Stimulated activated memory B cell treated with anti-CD40 and anti-IgM and Interleukin-4, amounts not matched to agents 10 μg/mL and 1 μg/mL and 100 μg/mL, for 72 hours (primary cell): ENCODE data around the gene SNAI1.
"Not testable (repeated sequence)": the region's sequence is repeated elsewhere in the genome, so short reads cannot be mapped to it uniquely, and the experiment has no call there.

Source experiments
- ATAC-seq: fragments of 150-1000 bp; cut with Tn5 transposase; 2 replicates; pipeline ENCODE4 v1.10.0; 2021
- H3K27ac Mint-ChIP-seq: one replicate; pipeline ENCODE4 v1.8.0; 2022; ENCODE audit warnings: mild to moderate bottlenecking, mixed read lengths
- H3K27me3 Mint-ChIP-seq: one replicate; pipeline ENCODE4 v1.8.0; 2022; ENCODE audit warnings: mixed read lengths
- H3K36me3 Mint-ChIP-seq: one replicate; pipeline ENCODE4 v1.8.0; 2022; ENCODE audit warnings: mixed read lengths
- H3K4me1 Mint-ChIP-seq: one replicate; pipeline ENCODE4 v1.8.0; 2022; ENCODE audit warnings: mixed read lengths
- H3K4me3 Mint-ChIP-seq: one replicate; pipeline ENCODE4 v1.8.0; 2022; ENCODE audit warnings: mild to moderate bottlenecking, moderate library complexity, mixed read lengths
- H3K9me3 Mint-ChIP-seq: one replicate; pipeline ENCODE4 v1.8.0; 2022; ENCODE audit warnings: mixed read lengths

Gene SNAI1

GRCh38 chr20:50011597-50011996 lies 28.8 kb downstream of the SNAI1 start:
- H3K4me3 Mint-ChIP-seq, ATAC-seq, H3K9me3 Mint-ChIP-seq, H3K36me3 Mint-ChIP-seq: not testable (repeated sequence)
- Mint-ChIP-seq H3K4me1 (peaks cover 20% of the 10 kb centered on the region), H3K27me3 (peaks cover 20% of the 10 kb centered on the region), H3K27ac (peak overlapping the region; percentile 40)

DNA sequence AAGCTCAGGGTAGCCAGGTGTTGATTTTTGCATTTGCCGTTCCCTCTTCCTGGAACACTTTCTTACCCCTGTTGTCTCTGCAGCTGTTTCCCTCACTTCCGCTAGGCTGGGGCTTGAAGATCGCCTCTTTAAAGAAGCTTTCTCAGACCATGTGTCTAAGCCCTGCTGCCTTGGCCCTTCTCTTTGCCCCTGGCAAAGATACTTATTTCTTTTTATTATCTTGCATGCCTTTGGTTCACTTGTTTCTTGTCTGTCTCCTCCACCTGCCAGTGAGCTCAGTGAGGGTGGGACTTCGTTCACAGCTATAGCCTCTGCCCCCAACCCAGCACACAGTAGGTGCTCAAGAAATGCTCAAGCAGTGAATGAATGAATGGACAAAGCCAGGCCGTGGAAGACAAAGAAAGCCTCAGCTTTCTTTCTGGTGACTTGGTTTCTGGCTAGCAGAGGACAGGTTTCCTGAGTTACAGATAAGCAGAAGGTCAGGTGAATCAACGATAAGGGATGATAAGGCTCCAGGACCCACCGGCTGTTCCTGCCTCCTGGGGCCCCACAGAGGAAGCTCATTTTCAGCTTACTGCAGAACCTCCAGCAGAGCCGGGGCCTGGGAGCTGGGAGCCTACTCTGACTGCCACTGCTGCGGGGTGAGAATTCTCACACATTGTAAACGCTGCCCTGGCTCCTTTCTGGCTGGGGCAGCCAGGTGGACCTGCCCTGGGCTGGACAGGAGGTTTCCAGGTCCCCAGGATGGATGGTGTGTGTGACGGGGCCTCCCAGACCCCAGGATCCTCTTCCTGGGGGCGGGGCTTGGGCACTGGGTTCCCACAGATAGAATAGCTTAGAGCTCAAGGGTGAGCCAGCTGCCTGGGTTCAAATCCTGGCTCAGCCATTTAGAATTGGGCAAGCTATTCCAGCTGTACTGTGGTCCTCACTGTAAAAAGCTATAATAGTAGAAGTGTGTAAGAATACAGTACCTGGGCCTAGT lies 29.8 kb downstream of the SNAI1 start:
- Mint-ChIP-seq H3K36me3 (no peaks in the 10 kb centered on the region), H3K4me3 (no peak overlapping the region), H3K27ac (peak overlapping the region; percentile 40), H3K4me1 (peaks cover 20% of the 10 kb centered on the region), H3K27me3 (peaks cover 20% of the 10 kb centered on the region), H3K9me3 (no peaks in the 10 kb centered on the region)
- ATAC-seq: peak; percentile 75

GRCh38 chr20:50013976-50014375 lies 31.2 kb downstream of the SNAI1 start:
- H3K27me3 Mint-ChIP-seq: peaks cover 20% of the 10 kb centered on the region
- no peaks in the 10 kb centered on the region for H3K9me3 Mint-ChIP-seq
- no peaks in the 10 kb centered on the region for H3K36me3 Mint-ChIP-seq
- peaks cover 20% of the 10 kb centered on the region for H3K4me1 Mint-ChIP-seq
- no peak for ATAC-seq
- no peak overlapping the region for H3K4me3 Mint-ChIP-seq
- no peak overlapping the region for H3K27ac Mint-ChIP-seq

GRCh38 chr20:50014570-50015562 lies 32.1 kb downstream of the SNAI1 start:
- H3K9me3 Mint-ChIP-seq: no peaks in the 10 kb centered on the region
- H3K27ac Mint-ChIP-seq: no peak overlapping the region
- ATAC-seq: no peak
- peaks cover 14% of the 10 kb centered on the region for H3K27me3 Mint-ChIP-seq
- H3K4me1 Mint-ChIP-seq: peaks cover 20% of the 10 kb centered on the region
- no peak overlapping the region for H3K4me3 Mint-ChIP-seq
- H3K36me3 Mint-ChIP-seq: no peaks in the 10 kb centered on the region

GRCh38 chr20:50015636-50015992 lies 32.8 kb downstream of the SNAI1 start:
- peaks cover 6% of the 10 kb centered on the region for H3K27me3 Mint-ChIP-seq
- peaks cover 20% of the 10 kb centered on the region for H3K4me1 Mint-ChIP-seq
- no peak overlapping the region for H3K27ac Mint-ChIP-seq
- no peaks in the 10 kb centered on the region for H3K36me3 Mint-ChIP-seq
- no peak overlapping the region for H3K4me3 Mint-ChIP-seq
- ATAC-seq: no peak
- no peaks in the 10 kb centered on the region for H3K9me3 Mint-ChIP-seq

DNA sequence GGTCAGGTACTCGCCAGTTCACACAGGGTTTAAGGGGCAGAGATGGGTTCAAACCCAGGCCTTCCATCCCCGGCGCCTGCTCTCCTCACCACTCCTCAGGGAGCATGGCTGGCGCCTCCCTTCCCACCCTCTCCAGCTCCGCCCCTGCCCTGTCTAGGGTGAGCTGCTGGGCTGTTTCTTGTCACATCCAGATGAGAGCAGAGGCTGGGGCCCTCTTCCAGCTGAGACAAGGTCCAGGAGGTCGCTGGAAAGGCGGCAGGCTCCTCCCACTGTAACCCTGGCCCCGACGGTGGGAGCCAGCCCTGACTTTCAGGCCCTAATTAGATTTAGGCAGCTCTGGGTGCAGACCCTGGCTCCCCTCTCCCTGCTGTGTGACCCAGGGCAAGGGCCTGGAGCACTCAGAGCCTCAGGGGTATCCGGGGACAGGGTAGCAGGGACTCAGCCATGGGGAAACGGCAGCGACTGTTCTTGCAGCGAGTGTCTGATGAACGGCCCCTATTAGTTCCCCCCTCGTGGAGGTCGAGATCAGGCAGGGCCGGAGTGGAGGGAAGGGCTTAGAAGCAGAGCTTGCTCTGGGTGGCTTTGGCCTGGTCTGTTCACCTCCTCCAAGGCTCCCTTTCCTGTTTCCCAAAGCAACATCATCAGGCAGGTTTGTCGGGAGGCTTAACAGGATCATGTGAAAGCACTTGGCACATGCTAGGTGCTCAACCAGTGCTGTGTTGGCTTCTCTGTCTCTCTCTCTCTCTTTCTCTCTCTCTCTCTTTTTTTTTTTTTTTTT lies 33.4 kb downstream of the SNAI1 start:
- ATAC-seq: no peak
- peaks cover under 1% of the 10 kb centered on the region for H3K27me3 Mint-ChIP-seq
- H3K36me3 Mint-ChIP-seq: no peaks in the 10 kb centered on the region
- peaks cover 19% of the 10 kb centered on the region for H3K4me1 Mint-ChIP-seq
- no peak overlapping the region for H3K4me3 Mint-ChIP-seq
- H3K27ac Mint-ChIP-seq: no peak overlapping the region
- no peaks in the 10 kb centered on the region for H3K9me3 Mint-ChIP-seq

DNA sequence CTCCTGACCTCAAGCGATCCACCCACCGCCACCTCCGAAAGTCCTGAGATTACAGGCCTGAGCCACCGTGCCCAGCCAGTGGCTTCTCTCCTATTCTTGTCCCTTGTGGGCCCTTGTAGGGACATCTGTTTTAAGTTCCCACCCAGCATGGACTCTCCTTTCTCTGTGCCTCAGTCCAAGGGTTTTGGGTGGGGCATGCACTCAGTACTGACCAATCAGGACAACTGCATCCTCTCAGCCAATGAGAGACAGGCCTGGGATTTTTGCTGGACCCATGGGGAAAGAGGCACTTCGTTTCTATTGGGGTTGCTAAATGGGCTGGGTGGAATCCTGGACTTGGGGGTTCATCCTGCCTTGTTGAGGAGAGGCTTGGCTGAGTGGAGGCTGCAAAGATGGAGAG lies 34.4 kb downstream of the SNAI1 start:
- Mint-ChIP-seq H3K4me3 (no peak overlapping the region), H3K36me3 (no peaks in the 10 kb centered on the region), H3K27me3 (no peaks in the 10 kb centered on the region), H3K27ac (no peak overlapping the region), H3K4me1 (peaks cover 10% of the 10 kb centered on the region), H3K9me3 (no peaks in the 10 kb centered on the region)
- no peak for ATAC-seq

DNA sequence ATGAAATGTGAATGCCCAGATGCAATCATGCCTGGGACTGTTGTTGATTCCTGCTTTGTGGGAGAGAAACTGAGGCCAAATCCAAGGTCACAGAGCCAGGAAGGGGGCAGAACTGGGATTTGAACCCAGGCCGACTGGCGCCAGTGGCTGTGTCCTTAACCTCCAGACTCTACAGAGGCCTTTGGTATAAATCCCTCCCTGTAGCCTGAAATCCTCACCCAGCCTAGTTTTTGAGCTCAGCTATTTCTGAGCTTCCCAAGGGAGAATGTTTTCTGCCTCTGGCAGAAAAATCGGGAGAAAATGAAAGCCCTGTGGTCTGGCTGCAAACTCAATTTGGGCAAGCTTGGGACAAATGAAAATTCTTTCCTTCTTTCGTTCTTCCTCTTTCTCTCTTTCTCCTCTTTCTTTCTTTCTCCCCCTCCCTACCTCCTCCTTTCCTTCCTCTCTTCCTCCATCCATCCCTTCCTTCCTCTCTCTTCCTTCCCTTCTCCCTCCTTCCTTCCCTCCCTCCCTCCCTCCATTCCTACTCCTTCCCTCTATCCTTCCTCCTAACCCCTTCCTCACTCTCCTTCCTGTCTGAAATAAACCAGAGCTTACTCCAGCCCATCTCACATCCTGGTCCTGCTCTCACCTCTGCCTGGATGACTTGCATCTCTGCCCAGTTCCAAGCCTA lies 34.9 kb downstream of the SNAI1 start:
- no peaks in the 10 kb centered on the region for H3K36me3 Mint-ChIP-seq

DNA sequence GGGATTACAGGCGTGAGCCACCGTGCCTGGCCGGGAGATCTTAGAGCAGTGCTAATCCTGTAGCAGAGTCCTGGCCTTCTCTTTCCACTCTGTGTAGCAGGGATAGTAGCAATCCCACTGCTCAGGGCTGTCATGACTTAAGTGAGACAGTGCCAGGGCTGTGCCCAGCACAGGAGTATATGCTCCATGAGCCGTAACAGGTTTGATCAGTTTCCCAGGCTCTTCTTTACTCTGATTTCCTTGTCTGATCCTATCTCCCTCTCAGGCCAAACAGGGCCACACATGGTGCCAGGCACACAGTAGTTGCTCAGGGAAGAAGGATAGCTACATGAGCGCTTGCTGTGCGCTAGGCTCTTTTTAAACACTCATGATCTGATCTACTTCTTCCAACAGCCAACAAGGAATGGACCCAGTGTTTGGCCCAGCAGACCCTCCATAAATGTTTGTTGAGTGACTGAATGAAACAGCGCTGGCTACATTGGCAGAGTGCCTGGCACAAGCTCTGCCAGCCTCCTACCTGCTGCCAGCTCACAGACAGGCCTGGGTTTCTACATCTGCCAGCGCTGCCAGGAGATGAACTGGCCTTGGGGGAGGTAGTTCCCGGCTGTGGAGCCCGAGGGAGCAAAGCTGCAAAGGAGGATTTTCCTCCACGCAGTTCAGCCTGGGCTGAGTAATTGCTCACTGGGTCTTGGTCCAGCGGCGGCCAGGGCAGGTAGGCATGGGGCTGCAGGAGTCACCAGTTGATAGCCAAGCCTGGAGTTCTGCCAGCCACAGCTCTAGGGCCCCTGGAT lies 36.9 kb downstream of the SNAI1 start:
- H3K9me3 Mint-ChIP-seq: no peaks in the 10 kb centered on the region
- H3K36me3 Mint-ChIP-seq: no peaks in the 10 kb centered on the region
- no peak overlapping the region for H3K27ac Mint-ChIP-seq
- peaks cover 14% of the 10 kb centered on the region for H3K4me1 Mint-ChIP-seq
- no peaks in the 10 kb centered on the region for H3K27me3 Mint-ChIP-seq
- no peak overlapping the region for H3K4me3 Mint-ChIP-seq
- ATAC-seq: no peak

More for the DNA sequence above, 34.9 kb downstream of the SNAI1 start:
- Mint-ChIP-seq H3K4me1 (peaks cover 8% of the 10 kb centered on the region), H3K27me3 (no peaks in the 10 kb centered on the region), H3K27ac (no peak overlapping the region), H3K9me3 (no peaks in the 10 kb centered on the region), H3K4me3 (no peak overlapping the region)
- ATAC-seq: no peak

- Mint-ChIP-seq H3K4me1 (peaks cover 14% of the 10 kb centered on the region), H3K27ac (no peak overlapping the region), H3K4me3 (no peak overlapping the region), H3K36me3 (no peaks in the 10 kb centered on the region), H3K9me3 (no peaks in the 10 kb centered on the region), H3K27me3 (no peaks in the 10 kb centered on the region)
- ATAC-seq: no peak
These were observed 37.5 kb downstream of the SNAI1 start for GRCh38 chr20:50020288-50020687.

DNA sequence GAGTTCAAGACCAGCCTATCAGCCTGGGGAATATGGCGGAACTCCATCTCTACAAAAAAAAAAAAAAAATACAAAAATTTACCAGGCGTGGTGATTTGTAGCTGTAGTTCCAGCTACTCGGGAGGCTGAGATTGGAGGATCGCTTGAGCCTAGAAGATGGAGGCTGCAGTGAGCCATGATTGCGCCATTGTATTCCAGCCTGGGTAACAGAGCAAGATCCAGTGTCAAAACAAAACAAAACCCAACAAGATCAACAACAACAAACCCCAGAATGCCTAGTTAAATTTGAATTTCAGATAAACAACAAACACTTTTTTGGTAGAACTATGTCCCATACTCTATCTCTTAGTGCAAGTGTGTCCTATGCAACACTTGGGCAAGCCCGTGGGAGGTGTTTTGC lies 39.9 kb downstream of the SNAI1 start:
- H3K9me3 Mint-ChIP-seq: no peaks in the 10 kb centered on the region
- no peak for ATAC-seq
- H3K4me3 Mint-ChIP-seq: no peak overlapping the region
- no peaks in the 10 kb centered on the region for H3K36me3 Mint-ChIP-seq
- H3K27me3 Mint-ChIP-seq: no peaks in the 10 kb centered on the region
- peaks cover 14% of the 10 kb centered on the region for H3K4me1 Mint-ChIP-seq
- no peak overlapping the region for H3K27ac Mint-ChIP-seq

GRCh38 chr20:50023116-50023805 lies 40.5 kb downstream of the SNAI1 start:
- Mint-ChIP-seq H3K27ac (no peak overlapping the region), H3K4me3 (no peak overlapping the region), H3K36me3 (no peaks in the 10 kb centered on the region), H3K27me3 (no peaks in the 10 kb centered on the region), H3K4me1 (peaks cover 14% of the 10 kb centered on the region), H3K9me3 (no peaks in the 10 kb centered on the region)
- ATAC-seq: peak; percentile 61

- Mint-ChIP-seq H3K27ac (no peak overlapping the region), H3K36me3 (no peaks in the 10 kb centered on the region), H3K4me3 (no peak overlapping the region), H3K4me1 (peaks cover 14% of the 10 kb centered on the region), H3K27me3 (peaks cover 28% of the 10 kb centered on the region), H3K9me3 (no peaks in the 10 kb centered on the region)
- no peak for ATAC-seq
These were observed 44.2 kb downstream of the SNAI1 start for GRCh38 chr20:50026746-50027575.
